Mucosa of descending colon (tissue), 3 donors: Measurements from ENCODE around the gene SPTAN1. TPM values are rescaled to one million over a fixed set of nuclear protein-coding genes. Genes with fewer than 3 reads are reported as not detected.

Source experiments
- ATAC-seq: fragments of 200-7000 bp; cut with Tn5 transposase; one replicate; pipeline ENCODE4 v1.9.1; 2020; ENCODE audit warnings: mild to moderate bottlenecking, moderate library complexity
- DNase-seq, 3 donors: peaks; one replicate each; pipeline ENCODE4 v3.0.0-alpha.2; 2020
- H3K36me3 ChIP-seq: fragments of 200-600 bp; one replicate; pipeline ENCODE4 v1.8.0; 2021; ENCODE audit warnings: low read depth, mild to moderate bottlenecking
- H3K4me1 ChIP-seq: fragments of 200-600 bp; one replicate; pipeline ENCODE4 v1.8.0; 2021; ENCODE audit warnings: low read depth, mild to moderate bottlenecking
- H3K4me3 ChIP-seq: fragments of 200-600 bp; one replicate; pipeline ENCODE4 v1.8.0; 2021; ENCODE audit warnings: mild to moderate bottlenecking
- H3K9me3 ChIP-seq: fragments of 200-600 bp; one replicate; pipeline ENCODE4 v1.8.0; 2021; ENCODE audit warnings: mild to moderate bottlenecking
- intact Hi-C, 2 donors: fragments of 100-400 bp; cut with DNase I in 1 of 2; cut with micrococcal nuclease in 1 of 2; formaldehyde crosslinking; loops; one replicate each; pipeline versions ENCODE4 v1.11.0 to v1.11.1; 2022; cut with DNase I, micrococcal nuclease
- total RNA-seq, 3 donors: library from RNA; stranded (reverse); fragmentation: NEBNext Ultra II Directional in 2 of 3; extraction: Animal tissue kit (Norgen Biotek cat#: 25700) in 2 of 3; gene quantifications; one replicate each; pipeline versions ENCODE4 v1.2.1 to v1.2.4, GENCODE V29; 2021 to 2023
- TF ChIP-seq, protein P1 (sequence below): fragments of 200-600 bp; IDR thresholded peaks from one replicate; pipeline ENCODE4 v1.8.0; 2022; ENCODE audit warnings: antibody characterized with exemption, mild to moderate bottlenecking
- donor health status: DM: no; HTN: no; CAD: no; lungs with moderate emphysema.
- donor health status: DM: no; HTN: no; CAD: no.
- donor health status: DM: no; HTN: yes; CAD: no.

The SPTAN1 gene
- total RNA-seq, 3 donors from 2014 or later, result 235 to 322 (median 321) TPM

DNA sequence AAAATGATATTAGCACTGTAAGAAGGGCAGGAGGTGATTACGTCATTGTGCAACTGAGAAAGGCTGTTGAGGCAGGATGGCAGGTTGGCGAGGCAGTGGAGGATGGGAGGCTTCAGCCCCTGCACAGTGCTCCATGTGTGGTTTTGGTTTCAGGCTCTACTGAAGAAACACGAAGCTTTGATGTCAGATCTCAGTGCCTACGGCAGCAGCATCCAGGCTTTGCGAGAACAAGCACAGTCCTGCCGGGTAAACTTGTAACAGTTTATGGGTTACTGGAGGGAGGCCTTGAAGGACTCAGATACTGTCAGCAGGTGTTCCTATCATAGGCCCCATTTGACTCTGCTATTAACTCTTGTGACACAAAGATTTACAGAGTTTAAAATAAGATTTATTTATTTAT lies 35.1 kb downstream of the SPTAN1 start:
- intact Hi-C loops, result no loop called here
- Histone ChIP-seq H3K4me1 (no peaks in the 10 kb centered on the region), H3K4me3 (no peak overlapping the region), H3K9me3 (no peaks in the 10 kb centered on the region), H3K36me3 (peaks cover 53% of the 10 kb centered on the region)
- ATAC-seq, result peak; percentile 36
- DNase-seq, result no peak
- TF ChIP-seq, protein P1, sequence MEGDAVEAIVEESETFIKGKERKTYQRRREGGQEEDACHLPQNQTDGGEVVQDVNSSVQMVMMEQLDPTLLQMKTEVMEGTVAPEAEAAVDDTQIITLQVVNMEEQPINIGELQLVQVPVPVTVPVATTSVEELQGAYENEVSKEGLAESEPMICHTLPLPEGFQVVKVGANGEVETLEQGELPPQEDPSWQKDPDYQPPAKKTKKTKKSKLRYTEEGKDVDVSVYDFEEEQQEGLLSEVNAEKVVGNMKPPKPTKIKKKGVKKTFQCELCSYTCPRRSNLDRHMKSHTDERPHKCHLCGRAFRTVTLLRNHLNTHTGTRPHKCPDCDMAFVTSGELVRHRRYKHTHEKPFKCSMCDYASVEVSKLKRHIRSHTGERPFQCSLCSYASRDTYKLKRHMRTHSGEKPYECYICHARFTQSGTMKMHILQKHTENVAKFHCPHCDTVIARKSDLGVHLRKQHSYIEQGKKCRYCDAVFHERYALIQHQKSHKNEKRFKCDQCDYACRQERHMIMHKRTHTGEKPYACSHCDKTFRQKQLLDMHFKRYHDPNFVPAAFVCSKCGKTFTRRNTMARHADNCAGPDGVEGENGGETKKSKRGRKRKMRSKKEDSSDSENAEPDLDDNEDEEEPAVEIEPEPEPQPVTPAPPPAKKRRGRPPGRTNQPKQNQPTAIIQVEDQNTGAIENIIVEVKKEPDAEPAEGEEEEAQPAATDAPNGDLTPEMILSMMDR, result no peak

DNA sequence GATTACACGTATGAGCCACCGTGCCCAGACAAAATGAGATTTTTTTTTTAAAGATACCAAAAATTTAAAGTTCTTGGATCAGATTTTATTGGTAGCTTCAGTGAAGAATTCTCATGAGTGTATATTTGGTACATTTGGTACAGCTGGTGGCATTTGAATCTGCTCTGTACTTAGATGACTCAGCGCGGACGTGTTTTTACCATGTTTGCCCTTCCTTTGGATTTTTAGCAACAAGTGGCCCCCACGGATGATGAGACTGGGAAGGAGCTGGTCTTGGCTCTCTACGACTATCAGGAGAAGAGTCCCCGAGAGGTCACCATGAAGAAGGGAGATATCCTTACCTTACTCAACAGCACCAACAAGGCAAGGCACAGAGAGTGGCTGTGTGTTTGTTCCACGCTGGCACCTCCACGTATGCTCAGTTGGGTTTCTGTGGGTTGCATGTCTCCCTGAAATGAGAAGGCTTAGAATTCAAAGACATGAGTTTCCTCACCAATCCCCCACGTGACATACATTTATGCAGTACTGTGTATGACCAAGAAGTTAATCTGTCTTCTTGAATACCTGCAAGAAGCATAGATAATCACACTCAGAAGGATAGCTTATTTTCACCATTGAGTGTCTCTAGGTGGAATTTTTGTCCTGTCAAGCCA lies 36.3 kb downstream of the SPTAN1 start:
- Histone ChIP-seq H3K36me3 (peaks cover 50% of the 10 kb centered on the region), H3K4me1 (no peaks in the 10 kb centered on the region), H3K4me3 (no peak overlapping the region), H3K9me3 (no peaks in the 10 kb centered on the region)
- DNase-seq (no peak), ATAC-seq (no peak)
- TF ChIP-seq, protein P1, result no peak
- intact Hi-C loops, result no loop called here

DNA sequence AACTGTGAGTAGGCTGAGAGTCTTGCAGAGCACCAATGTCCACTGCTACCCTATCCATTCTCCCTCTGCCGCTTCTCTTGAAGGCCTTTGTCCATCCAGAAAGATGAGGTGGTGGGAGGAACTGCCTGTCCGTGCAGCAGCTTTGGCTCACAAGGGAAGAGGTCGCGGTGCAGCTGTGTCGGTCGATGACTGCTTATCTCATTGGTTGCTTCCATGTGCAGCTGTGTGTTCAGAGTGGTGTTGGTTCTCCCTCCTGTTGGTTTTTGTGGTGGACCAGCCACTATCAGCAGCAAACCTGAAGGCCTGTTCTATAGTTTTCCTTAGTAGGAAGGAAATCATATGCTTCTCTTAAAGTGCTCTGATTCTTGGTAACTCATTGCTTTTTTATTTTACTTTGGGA lies 40.7 kb downstream of the SPTAN1 start:
- intact Hi-C loops, result no loop called here
- ATAC-seq (no peak), DNase-seq (no peak)
- TF ChIP-seq, protein P1, result no peak
- Histone ChIP-seq H3K9me3 (no peaks in the 10 kb centered on the region), H3K36me3 (peaks cover 37% of the 10 kb centered on the region), H3K4me1 (no peaks in the 10 kb centered on the region), H3K4me3 (no peak overlapping the region)

DNA sequence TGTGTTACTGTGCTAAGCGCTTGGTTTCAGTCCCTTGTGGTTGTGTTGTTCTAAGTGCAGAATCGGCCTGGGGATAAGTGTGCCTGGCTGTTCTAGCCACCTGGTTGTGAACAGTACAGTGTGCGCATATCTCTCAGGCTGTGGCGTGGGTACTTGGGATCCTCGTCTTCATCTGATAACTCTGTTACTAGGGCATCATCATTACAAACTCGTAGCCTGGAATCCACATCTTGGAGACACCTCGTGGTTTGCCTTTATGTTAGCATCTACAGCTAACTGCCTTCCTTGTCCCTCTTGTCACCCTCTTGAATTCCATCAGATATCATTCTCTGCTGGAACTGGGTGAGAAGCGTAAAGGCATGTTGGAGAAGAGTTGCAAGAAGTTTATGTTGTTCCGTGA lies 41.5 kb downstream of the SPTAN1 start:
- Histone ChIP-seq H3K36me3 (peaks cover 40% of the 10 kb centered on the region), H3K4me1 (no peaks in the 10 kb centered on the region), H3K4me3 (no peak overlapping the region), H3K9me3 (no peaks in the 10 kb centered on the region)
- intact Hi-C loops, result no loop called here
- DNase-seq (no peak), ATAC-seq (no peak)
- TF ChIP-seq, protein P1, result no peak

DNA sequence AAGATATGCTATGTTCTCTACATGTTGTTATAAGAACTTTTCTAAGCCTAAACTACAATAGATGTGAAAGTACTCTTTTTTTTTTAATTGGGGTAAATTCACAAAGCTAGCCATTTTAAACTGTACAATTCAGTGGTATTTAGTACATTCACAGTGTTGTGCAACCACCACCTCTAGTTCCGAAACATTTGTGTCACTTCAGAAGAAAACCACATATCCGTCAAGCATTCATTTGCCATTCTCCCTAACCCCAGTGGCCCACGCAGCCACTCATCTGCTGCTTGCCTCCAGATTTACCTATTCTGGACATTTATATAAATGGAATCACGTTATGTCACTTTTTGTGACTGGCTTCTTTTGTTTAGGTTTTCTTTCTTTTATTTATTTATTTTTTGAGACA lies 43.1 kb downstream of the SPTAN1 start:
- TF ChIP-seq, protein P1, result no peak
- no peak for ATAC-seq
- intact Hi-C loops, result no loop called here
- Histone ChIP-seq H3K36me3 (peaks cover 41% of the 10 kb centered on the region), H3K4me1 (no peaks in the 10 kb centered on the region), H3K4me3 (no peak overlapping the region), H3K9me3 (no peaks in the 10 kb centered on the region)
- no peak for DNase-seq

DNA sequence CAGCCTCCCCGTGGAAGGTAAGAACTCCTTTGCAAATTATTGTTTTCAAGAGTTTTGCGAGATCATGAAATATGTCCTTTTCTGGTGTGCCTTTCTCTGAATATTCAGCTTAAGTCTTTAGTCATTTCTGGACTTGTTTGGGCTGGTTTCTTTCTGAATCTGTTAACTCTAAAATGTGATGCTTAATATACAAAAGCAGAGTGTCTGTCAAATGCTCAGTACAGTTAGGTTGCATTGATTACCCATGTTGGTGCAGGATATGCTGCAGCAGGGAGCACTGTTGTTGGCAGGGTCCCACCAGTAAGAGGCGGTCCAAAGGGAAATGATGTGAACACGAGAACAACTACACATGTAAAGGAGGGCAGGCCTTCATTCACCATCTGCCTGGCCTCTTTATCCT lies 47.7 kb downstream of the SPTAN1 start:
- TF ChIP-seq, protein P1, result no peak
- intact Hi-C loops, result no loop called here
- Histone ChIP-seq H3K4me1 (no peaks in the 10 kb centered on the region), H3K4me3 (no peak overlapping the region), H3K9me3 (no peaks in the 10 kb centered on the region), H3K36me3 (peaks cover 34% of the 10 kb centered on the region)
- DNase-seq, result no peak
- no peak for ATAC-seq
